Stimulated activated CD4-positive, alpha-beta T cell treated with anti-CD3 and anti-CD28 coated beads, Interleukin-1b, Interleukin-23, amount 100 ng/mL, for 1 hour (primary cell): ENCODE measurements around the gene BRPF3.
"Not testable (repeated sequence)": the region's sequence is repeated elsewhere in the genome, so short reads cannot be mapped to it uniquely, and the experiment has no call there.

Experiments used
- DNase-seq, 2 donors: peaks; one replicate each; pipeline ENCODE4 v3.0.0-alpha.2; 2020; ENCODE audit warnings: low read depth in 2 of 2

The BRPF3 gene

DNA sequence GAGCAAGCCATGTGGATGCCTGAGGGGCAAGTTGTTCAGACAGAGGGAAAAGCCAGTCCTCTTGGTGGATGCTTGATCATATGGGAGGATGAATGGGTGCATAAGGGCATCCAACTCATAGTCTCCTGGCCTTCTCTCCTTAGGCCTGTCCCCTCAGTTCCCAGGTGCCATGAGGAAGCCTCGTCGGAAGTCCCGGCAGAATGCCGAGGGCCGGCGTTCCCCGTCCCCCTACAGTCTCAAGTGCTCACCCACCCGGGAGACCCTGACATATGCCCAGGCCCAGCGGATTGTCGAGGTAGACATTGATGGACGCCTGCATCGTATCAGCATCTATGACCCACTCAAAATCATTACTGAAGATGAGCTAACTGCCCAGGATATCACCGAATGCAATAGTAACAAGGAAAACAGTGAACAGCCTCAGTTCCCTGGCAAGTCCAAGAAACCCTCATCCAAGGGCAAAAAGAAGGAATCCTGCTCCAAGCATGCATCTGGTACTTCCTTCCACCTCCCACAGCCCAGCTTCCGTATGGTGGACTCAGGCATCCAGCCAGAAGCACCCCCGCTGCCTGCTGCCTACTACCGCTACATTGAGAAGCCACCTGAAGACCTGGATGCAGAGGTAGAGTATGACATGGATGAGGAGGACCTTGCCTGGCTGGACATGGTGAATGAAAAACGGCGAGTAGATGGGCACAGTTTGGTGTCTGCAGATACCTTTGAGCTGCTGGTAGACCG, 3.8 kb downstream of the BRPF3 start:
- DNase-seq: no peak

GRCh38 chr6:36200998-36201596, 4.6 kb downstream of the BRPF3 start:
- DNase-seq: no peak

- DNase-seq: no peak
These were observed 5.1 kb downstream of the BRPF3 start for GRCh38 chr6:36201612-36202011.

GRCh38 chr6:36202101-36202500, 5.6 kb downstream of the BRPF3 start:
- no peak for DNase-seq

DNA sequence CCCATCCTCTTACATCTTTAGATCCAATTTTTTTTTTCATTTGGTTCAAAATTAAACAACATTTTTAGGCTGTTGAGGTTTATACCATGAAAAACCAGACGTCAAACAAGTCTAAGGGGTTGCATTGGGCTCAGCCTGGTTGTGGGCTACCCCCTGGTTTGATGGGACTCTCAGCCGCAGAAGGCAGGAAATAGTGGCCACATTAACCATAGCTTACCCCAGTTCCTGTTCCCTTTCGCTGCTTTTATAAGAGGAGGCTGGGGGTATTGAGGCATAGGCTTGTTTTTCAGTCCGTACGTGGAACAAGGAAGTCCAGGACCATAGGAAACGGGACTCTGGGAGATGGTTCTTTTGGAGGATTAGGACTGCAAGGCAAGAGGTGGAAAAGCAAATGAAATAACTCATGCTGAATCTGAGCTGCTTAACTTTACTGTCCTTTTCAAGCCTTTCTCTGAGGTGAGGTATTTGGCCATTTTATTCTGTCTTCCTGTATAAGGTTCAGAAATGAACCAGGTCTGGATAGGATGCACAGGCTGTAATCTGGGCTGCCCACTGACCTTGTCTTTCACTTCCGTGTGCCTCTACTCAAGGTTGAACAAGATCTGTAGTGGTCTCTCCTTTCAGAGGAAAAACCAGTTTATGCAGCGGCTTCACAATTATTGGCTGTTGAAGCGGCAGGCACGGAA, 7.7 kb downstream of the BRPF3 start:
- DNase-seq: peak in 1 of 2 donors; percentile 8

- no peak for DNase-seq
These were observed 10.6 kb downstream of the BRPF3 start for GRCh38 chr6:36207155-36207554.

GRCh38 chr6:36209606-36210005, 13.1 kb downstream of the BRPF3 start:
- DNase-seq: no peak

- DNase-seq: no peak
These were observed 13.6 kb downstream of the BRPF3 start for GRCh38 chr6:36210182-36210581.

GRCh38 chr6:36210886-36211595, 14.5 kb downstream of the BRPF3 start:
- DNase-seq: no peak

- no peak for DNase-seq
These were observed 20.0 kb downstream of the BRPF3 start for GRCh38 chr6:36216559-36216958.

DNA sequence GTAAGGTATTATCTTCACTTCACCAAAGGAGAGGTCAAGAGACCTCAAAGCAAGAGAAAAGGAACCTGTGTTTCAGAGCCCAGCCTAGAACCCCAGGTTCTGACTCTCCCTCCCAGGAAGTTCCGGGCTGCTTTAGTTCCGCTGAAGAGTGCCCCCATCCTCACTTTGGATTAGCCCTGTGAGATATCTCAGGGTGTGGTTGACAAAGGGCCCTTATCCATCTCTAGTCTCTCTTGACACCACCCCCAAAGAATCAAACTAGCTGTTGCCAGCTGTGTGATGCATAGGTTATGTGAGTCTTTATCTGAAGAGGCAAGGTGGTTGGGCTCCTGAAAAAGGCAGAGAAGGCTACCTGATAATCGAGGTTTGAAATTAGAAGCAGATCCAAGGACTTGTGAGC, 20.6 kb downstream of the BRPF3 start:
- no peak for DNase-seq

DNA sequence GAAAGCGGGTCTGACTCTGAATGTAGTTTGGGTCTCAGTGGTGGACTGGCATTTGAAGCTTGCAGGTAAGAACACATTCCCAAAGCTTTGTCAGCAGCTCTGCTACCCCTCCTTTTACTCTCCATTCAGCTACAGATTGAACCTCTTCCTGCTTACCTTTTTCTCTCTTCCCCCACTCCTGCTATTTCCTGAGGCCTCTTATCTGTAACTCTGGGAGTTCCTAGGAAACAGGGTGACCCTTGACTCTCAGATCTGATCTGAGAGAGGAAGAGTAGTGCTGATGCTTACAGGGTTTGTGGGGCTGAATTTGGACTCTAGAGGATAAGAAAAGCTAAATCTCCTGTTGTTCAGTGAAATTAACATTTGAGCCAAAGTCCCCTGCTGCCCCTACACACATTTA, 21.4 kb downstream of the BRPF3 start:
- DNase-seq: no peak

DNA sequence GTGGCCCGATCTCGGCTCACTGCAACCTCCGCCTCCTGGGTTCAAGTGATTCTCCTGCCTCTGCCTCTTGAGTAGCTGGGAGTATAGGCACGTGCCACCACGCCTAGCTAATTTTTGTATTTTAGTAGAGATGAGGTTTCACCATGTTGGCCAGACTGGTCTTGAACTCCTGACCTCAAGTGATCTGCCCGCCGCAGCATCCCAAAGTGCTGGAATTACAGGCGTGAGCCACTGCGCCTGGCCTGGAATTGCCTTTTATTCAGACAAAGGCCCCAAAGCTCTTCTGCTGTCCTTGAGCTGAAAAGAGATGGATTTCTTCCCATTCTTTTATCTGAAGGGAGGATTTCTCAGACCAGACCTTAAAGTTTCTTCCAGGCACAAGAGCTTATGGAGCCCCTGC, 22.0 kb downstream of the BRPF3 start:
- DNase-seq: not testable (repeated sequence)

DNA sequence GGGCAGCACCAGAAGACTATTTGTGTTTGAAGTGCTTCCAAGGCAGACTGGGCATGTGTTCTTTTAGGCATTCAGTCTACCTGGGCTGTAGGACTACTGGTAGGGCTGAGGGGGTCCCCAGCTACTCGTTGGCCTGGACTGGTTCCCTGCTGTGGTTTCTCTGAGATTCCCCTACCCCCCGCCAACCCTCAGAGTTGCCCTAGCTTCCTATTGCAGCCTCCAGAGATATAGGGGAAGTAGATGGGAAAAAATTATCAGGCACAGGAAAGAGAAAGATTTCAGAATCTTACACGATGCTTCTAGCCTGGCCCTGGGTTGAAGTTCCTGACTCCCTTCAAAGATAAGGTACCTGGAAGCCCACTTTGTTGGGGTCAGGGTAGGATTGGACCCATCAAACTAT, 22.5 kb downstream of the BRPF3 start:
- no peak for DNase-seq

- DNase-seq: no peak
These were observed 23.7 kb downstream of the BRPF3 start for GRCh38 chr6:36220226-36220625.

- DNase-seq: no peak
These were observed 25.1 kb downstream of the BRPF3 start for GRCh38 chr6:36221674-36222073.

DNA sequence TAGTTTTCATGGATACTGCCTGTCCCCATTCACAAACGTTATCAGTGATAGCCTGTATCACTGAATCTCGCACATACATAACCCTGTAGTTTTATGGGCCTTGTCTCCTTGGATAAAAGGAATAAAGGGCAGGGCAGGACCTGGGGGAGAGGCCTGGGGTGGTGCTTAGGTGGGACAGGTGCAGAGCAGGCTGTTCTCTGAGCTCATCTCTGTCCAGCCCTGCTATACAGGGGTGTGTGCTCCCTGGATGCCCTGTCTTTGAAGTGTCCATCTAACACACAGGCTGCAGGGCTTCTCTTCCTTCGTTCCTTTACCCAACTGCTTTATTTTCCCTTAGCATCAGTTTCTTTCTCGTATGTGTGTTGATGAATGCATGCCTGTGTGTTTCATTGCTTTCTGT, 26.4 kb downstream of the BRPF3 start:
- DNase-seq: no peak

- no peak for DNase-seq
These were observed 27.2 kb downstream of the BRPF3 start for GRCh38 chr6:36223706-36224105.

GRCh38 chr6:36224918-36225461, 28.4 kb downstream of the BRPF3 start:
- no peak for DNase-seq

DNA sequence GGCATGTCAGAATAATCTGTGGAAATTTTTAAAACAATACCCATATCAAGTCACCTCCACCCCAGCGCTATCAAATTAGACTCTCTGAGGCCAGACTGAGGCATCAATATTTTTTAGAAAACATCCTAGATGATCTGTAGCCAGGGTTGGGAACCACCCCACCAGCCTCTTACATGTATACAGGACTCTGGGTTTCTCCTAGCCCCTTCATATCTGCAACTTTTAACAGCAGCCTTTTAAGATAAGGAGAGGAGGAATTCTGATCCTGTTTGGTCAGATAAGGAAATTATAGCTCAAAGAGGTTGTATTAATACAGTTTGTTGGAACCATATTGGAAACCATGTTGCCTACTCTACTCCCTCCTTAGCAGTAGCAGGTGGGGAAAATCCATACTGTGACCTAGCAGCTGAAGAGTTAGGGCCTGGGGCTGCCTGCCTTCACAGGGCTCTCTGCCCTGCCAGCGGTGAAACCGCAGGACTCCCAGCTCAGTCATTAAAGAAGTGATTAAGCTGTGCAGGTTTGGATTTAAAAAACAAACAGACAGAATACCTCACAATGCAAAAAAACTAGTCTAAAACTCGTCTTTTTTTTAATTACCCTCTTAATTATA, 30.0 kb downstream of the BRPF3 start:
- no peak for DNase-seq

GRCh38 chr6:36227379-36228228, 31.1 kb downstream of the BRPF3 start:
- DNase-seq: no peak
